ENCODE results near the gene IRF7. TPM values are rescaled to one million over a fixed set of nuclear protein-coding genes. Genes with fewer than 3 reads are reported as not detected.

IRF7 gene
- total and polyA plus RNA-seq, 2 of the 4 experiments (the other 2 are of a cell fraction): 1.6 to 4.5 TPM

DNA sequence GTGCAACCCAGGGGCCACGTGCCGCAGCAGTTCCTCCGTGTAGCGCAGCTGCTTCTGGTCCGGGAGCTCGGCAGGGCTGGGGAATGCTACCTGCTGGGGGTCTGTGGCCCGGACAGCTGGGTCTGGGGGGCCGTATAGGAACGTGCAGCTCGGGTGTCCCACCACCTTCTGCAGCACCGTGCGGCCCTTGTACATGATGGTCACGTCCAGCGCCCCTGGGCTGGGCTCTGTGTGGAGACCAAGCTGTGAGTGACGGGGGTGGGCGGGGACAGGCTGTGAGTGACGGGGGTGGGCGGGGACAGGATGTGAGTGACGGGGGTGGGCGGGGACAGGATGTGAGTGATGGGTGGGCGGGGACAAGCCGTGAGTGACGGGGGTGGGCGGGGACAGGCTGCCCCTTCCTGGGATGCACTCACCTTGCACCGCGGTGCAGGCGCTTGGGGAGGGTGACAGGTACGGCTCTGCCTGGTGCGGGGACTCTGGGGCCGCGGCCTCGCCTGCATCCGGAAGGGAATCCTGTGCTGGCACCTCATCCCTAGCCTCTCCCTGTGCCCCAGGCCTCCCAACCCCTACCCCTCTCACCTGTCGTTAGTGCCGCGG lies 2.3 kb downstream of the IRF7 start:
- Histone ChIP-seq H3K27ac (ENCODE audit: insufficient read depth, low read length) (no peak overlapping the region), H2AK5ac (ENCODE audit: low read depth, low read length) (no peak overlapping the region), H2BK15ac (ENCODE audit: low read depth, low read length) (no peak overlapping the region), H2AK9ac (replicated peaks; ENCODE audit: low read depth, low read length, poor library complexity) (no peak overlapping the region), H4K5ac (ENCODE audit: low read depth, low read length) (no peak overlapping the region), H2BK120ac (ENCODE audit: low read depth, low read length) (no peak overlapping the region), H4K8ac (ENCODE audit: low read depth in 2 of 2, low read length in 2 of 2) (no peak overlapping the region), H2BK20ac (ENCODE audit: low read depth, low read length) (no peak overlapping the region), H3K56ac (ENCODE audit: extremely low read depth, insufficient read depth, low read length) (no peak overlapping the region), H2AFZ (replicated peaks; ENCODE audit: low read length, poor library complexity) (no peak overlapping the region), H3K4me2 (ENCODE audit: low read depth, low read length) (no peak overlapping the region), H4K20me1 (ENCODE audit: insufficient read depth, low read length) (peaks cover 39% of the 10 kb centered on the region), H3K4ac (ENCODE audit: low read depth, low read length) (no peak overlapping the region), H3K4me3 (ENCODE audit: insufficient read depth, low read depth, low read length) (no peak overlapping the region), H3K79me1 (ENCODE audit: low read depth in 1 of 2, low read length in 2 of 2) (peaks cover 2 to 33% of the 10 kb centered on the region in 2 experiments; a peak in 3 of 4 replicates), H3K9me3 (ENCODE audit: control insufficient read depth, insufficient read depth, low read length) (no peaks in the 10 kb centered on the region), H3K18ac (ENCODE audit: low read depth, low read length) (no peak overlapping the region), H3K14ac (replicated peaks; ENCODE audit: low read depth, low read length) (no peak overlapping the region), H2BK5ac (ENCODE audit: low read depth, low read length, poor library complexity, severe bottlenecking) (no peak overlapping the region), H3K9me1 (ENCODE audit: insufficient read depth, low read length) (no peaks in the 10 kb centered on the region), H4K91ac (ENCODE audit: insufficient read depth, low read depth, low read length) (no peak overlapping the region), H3K9ac (ENCODE audit: low read depth, low read length) (no peak overlapping the region), H3K27me3 (ENCODE audit: control insufficient read depth, insufficient read depth, low read length) (no peaks in the 10 kb centered on the region), H3K36me3 (ENCODE audit: control insufficient read depth, insufficient read depth, low read length) (peaks cover 53% of the 10 kb centered on the region), H3K4me1 (ENCODE audit: control insufficient read depth, insufficient read depth, low read length) (peaks cover 4% of the 10 kb centered on the region; the same call in 1 of the 2 replicates), H3K23ac (ENCODE audit: low read depth, low read length) (no peak overlapping the region)
- TF ChIP-seq, protein P1, sequence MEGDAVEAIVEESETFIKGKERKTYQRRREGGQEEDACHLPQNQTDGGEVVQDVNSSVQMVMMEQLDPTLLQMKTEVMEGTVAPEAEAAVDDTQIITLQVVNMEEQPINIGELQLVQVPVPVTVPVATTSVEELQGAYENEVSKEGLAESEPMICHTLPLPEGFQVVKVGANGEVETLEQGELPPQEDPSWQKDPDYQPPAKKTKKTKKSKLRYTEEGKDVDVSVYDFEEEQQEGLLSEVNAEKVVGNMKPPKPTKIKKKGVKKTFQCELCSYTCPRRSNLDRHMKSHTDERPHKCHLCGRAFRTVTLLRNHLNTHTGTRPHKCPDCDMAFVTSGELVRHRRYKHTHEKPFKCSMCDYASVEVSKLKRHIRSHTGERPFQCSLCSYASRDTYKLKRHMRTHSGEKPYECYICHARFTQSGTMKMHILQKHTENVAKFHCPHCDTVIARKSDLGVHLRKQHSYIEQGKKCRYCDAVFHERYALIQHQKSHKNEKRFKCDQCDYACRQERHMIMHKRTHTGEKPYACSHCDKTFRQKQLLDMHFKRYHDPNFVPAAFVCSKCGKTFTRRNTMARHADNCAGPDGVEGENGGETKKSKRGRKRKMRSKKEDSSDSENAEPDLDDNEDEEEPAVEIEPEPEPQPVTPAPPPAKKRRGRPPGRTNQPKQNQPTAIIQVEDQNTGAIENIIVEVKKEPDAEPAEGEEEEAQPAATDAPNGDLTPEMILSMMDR (conservative IDR thresholded peaks at IDR 0.05; ENCODE audit: low read depth, low read length): no peak
- TF ChIP-seq RAD21 (IDR thresholded peaks at IDR 0.05; ENCODE audit: low read length) (no peak), ELK1 (IDR thresholded peaks at IDR 0.05; ENCODE audit: borderline replicate concordance, low read depth, low read length) (no peak), MXI1 (IDR thresholded peaks at IDR 0.05; ENCODE audit: borderline replicate concordance, low read depth, low read length) (no peak), RCOR1 (IDR thresholded peaks at IDR 0.05; ENCODE audit: insufficient replicate concordance, low read length) (no peak), NFE2L2 (IDR thresholded peaks at IDR 0.05; ENCODE audit: low read depth, low read length) (no peak), MAFK (IDR thresholded peaks at IDR 0.05; ENCODE audit: low read depth, low read length) (no peak), FOS (IDR thresholded peaks at IDR 0.05; ENCODE audit: low read depth, low read length) (no peak), USF2 (IDR thresholded peaks at IDR 0.05; ENCODE audit: low read depth, low read length) (no peak), CEBPB (IDR thresholded peaks at IDR 0.05; ENCODE audit: low read depth, low read length) (no peak), CHD1 (IDR thresholded peaks at IDR 0.05; ENCODE audit: low read depth, low read length) (no peak), BHLHE40 (IDR thresholded peaks at IDR 0.05; ENCODE audit: low read depth, low read length) (no peak)
- no peak for ATAC-seq (ENCODE audit: low read depth)
- 100% methylated on average over 3 of the region's 36 CpGs; no CpG with 5 or more reads in 1 of the 2 experiments for WGBS, 2 experiments (ENCODE audit: extremely low coverage in 2 of 2, insufficient read length in 1 of 2)
- CTCF ChIA-PET: no interaction called here
- in situ Hi-C loops (cut with MboI; ENCODE audit: low sequenced_read_pairs) (no loop called here), intact Hi-C loops (cut with micrococcal nuclease) (no loop called here), dilution Hi-C loops (cut with HindIII; ENCODE audit: low sequenced_read_pairs, unreplicated experiment) (no loop called here)
- BruUV-seq (replicated peaks): no TSS peak
- POLR2A ChIA-PET (ENCODE audit: unreplicated experiment): no interaction called here
- no peak for DNase-seq
